GM18870 (cell line): ENCODE results near the gene BCL2.

Experiments
- ATAC-seq: cut with Tn5 transposase; IDR thresholded peaks from one replicate; pipeline ENCODE4 v1.9.1; 2021; ENCODE audit warnings: moderate library complexity; ENCODE audit not compliant: unreplicated experiment

Gene BCL2

DNA sequence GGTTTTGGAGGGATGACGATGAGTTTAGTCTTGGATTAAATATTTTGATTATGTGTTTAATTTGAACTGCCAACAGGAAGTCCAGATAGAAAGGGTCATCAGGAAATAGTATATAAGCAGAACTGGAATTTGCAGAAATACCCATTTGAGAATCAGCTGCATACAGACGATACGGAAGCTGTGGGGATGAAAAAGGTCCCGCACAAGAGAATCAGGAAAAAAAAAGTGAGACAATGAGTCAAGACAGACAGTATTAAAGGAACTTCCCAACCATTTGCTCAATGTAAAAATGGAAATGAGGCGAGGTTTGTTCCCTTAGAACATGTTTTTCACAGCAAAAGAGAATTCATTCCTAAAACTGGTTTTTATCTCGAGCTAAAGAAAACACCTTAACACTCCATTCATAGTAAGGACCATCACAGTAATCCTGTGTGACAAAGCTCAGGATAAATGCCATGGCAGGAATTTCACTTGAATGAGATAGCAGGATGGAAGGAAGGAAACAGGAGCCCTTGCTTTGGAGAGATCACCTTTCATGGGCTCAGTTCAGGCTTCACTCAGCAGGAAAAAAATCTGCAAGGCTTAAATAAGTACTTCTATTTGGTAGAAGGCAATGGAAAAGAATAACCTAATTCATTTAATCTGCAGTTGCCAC is 29.3 kb downstream of the BCL2 start:
- no peak for ATAC-seq

DNA sequence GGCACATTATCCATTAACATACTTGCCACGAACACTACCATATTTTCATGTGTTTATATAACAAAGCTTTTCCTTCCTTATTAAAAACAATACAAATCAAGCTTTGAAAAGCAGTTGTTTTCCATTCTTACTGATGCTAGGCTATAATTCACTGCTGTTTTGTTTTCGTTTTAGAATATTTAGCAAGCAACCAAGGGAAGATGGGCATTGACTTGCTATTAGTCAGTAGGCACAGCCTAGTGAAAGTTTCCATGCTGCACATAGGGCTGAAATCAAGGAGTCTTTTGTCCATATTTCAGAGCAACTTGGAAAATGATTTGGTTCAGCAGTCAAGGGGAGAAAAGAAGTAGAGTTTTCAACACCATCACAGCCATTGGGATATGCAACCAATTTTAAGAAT is 31.3 kb downstream of the BCL2 start:
- no peak for ATAC-seq

DNA sequence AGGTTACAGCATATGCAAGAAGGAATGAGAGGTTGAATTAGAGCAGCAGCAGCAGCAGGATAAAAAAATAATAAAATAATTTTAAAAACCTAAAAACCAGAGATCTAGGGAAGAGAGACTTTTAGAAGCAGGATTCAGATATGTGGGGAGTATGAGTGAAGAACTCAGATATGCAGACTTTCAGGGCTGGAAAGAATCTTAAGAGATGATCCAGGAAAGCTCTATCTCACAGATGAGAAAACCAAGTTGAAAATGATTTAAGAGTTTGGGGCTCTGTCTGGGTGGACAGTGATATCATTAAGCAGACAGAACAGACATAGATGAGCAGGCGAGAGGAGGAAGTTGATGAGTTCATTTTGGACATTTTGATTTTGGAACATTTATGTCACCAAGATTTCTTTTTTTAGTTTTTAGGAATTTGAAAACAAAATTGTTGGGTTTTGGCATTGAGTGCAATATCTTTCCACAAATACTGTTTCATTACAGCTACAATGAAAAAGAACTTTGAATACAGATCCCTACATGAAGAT is 31.8 kb downstream of the BCL2 start:
- no peak for ATAC-seq

DNA sequence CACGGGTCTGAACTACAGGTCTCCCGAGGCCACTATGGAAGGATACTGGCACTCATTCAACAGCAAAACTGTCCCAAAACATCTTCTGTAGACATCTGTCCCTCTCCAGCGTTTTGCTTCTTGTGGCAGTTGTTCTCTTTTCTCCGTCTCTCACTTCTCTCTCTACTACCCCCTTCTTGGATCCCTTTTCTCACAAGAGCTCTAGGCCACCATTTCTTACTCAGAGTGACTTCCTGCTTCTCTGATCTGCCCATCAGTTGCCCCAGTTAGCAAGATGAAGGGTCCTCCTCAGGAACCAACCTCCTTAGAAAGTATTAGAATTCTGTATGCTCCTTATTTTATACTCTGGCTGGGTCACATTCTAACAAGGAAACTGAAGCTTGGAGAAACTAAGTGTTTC is 32.6 kb downstream of the BCL2 start:
- no peak for ATAC-seq

DNA sequence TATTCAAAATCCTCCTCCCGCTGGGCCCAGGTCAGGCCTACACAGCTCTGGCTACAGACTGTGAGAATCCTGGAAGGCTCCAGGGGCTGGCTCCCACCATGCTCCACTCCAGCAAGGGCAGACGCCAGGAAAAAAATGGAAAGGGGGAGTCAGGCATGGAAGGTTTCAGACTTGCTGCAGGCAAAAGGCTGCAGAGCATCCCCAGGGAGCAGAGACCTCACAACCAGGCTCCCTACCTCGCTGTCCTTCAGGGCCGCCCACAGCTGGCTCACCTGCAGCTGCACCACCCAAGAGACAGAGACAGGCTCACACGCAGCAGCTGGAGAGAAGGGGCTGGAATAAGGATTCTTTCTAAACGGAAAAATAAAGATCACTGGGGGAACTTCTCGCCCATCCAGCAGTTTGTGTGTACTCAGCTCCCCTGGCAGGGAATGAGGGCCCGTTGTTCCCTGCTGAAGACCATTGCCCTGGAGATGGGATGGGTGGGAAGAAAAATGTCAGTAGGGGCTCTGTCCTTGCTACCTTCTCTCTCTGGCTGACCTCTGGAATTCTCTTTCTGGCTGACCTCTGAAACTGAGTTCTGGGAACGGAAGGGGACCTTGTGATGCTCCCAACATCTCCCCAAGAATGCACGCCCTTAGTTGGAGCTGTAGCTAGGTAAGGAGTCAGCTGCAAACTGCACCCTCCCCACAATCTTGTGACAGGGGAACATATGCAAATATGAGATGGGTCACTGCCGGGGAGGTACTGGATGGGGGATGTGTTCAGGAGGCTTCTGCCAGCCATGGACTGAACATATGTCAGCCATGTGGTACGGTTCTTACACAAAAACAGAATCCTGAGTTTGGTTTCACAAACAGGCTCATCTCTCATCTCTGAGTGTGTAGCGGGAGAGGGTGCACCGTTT is 34.5 kb downstream of the BCL2 start:
- ATAC-seq = peak; percentile 93

DNA sequence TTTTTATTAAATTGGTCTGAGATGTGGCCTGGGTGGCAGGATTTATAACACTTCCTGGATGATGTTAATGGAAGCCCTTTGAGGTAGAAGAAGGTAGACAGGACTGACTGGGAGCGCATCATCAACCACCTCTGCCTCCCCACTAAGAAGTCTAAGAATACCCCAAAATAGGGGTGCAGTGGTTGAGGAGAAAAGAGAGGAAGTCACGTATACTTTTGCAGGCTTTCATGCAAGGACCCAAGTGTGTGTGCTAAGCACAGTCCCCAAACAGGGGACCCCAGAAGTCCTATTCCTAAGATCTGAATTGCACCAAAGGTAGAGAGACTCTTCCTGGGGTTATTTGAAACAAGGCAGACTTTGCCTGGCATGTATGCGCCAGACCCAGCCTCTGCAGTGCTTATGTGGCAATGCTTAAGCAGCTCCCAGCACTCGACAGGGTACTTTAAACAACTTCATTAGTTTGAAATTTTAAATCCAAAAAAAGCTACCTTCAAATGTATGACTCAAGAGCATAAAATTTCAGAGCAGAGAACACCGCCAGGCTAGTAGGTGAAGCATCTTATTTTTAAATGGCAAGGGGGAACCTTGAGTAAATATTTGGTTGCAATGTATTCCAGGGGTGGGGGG is 35.3 kb downstream of the BCL2 start:
- ATAC-seq = no peak

DNA sequence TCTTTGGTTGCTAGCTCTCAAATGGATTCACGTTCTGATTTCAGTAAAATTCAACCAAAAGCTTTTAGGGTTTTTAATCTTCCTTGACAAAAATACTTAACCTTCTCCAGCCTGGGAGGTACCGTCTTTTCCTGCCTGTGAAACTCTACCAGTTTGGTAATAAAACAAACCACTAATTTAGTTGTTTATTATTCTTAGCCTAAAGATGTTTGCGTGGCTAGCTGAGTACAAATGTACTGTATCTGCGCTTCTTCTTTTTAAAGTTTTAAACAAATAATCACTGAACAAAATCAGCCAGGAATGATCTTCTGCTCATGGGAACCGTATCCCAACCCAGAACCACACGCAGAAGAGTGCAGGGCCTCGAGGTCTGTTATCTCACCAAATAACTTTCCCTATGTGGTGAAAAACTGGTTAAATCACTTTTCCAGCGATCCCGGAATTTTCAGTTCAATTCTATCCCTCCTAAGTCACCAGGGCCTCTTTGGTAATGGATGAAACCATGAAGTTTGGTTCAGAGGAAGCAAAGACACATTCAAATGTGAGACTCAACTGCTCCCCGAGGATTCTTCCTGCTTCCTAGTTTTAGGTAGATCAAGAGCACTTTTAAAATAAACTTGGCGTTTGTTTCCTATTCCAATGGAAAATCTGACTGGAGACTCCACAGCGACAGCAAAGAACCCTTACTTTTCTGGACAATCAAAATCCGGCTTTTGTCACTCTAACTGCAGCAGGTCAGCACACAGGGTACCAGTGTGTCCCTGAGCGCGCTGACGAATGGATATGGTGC is 36.1 kb downstream of the BCL2 start:
- no peak for ATAC-seq

DNA sequence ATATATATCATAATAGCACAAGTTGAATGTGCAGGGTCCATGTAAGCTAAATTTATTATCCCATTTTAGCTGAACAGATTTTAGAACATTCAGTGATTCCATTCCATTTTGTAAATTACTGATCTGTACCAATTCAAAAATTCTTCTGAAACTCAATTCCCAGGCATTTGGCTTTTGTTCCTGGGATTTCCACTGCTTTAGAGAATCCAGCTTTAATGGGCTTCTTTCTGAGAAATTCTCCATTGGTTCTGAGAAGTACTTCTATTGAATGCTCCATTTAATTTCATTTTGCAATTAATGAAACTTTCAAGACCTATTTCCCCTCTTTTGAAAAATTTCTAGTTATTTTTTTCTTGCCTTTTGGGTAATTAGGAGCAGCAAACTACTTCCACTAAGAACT is 36.8 kb downstream of the BCL2 start:
- ATAC-seq = no peak

DNA sequence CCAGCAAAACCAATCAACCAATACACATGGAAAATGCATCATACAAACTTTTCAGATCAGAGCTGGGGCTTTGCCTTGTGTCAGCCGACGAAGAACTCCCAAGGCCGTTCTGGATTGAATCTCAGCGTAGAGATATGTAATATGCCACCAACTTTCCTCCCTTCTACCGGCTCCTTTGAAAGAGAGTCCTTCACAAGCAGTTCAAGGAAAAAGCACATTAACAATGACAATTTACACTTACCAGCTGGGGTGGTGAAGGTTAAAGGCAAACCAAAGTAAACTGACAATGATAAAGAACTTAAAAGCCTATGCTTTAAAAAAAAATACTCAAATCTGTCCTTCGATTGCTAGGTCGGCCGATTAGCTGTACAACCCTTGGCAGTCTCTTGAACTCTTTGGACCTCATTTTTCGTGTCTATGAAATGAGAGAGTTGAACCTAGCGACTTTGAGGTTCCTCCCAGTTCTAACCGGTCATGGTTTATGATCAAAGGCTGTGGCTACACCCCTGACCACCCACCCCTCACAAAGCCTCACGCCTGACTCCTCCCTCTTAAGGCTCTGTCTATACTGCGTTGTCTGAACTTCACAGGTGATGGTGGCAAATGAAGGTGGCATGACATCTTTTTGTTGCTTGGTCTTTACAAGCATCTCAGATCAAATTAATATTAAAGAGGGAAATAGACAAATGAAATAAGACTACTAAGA is 46.2 kb downstream of the BCL2 start:
- ATAC-seq = no peak

DNA sequence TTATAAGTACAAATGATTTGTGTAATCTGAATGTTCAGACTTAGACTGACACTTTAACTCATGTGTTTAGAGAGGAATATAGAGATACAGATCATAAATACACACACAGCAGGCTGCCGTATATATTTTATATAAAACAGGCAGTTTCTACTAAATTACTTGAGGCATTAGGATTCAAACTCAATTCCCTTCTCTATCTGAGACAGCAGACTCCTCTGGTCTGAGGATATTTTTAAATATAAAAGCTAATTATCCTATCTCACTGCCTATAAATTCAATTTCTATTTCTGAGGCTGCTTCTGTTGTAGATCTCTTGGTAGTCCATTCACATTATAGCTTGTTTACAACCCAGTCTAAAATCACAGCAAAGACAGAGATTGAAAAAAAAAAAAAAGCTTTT is 46.9 kb downstream of the BCL2 start:
- no peak for ATAC-seq

DNA sequence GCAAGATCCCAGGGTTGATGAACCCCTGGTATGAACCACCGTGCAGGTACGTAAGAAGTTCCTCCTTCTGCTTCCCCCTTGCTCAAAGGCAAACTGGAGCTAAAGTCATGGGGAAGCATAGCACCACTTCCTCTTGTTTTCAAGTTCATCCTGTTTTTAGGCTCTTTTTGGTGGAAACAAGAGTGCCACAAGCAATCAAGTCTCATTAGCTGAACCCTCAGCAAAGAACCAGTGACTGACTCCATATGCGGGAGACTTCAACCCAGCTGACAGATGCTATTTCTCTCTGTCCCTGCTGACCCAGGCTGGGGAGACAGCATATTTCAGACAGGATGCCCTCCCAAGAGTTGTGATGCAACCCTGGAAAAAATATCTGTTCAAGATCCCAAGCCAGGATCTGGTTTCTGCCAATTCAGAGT is 47.7 kb downstream of the BCL2 start:
- no peak for ATAC-seq

DNA sequence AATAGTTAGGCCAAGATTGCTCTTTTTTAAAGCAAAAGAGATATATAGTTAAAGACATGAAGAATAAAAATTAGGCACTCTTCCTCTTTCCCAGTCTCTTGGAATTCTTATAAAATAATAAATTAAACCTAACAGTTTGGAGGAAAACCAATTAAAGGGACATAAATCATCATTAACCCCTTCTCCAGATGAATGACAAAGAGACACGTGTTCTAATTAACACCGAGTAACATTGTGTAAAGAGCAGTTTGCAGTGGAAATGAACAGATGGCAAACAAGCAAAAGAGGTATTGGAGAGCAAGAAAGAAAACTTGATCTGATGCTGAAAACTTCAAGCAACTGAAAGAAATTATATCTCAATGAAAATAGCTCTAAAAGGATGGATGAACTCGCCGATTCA is 48.4 kb downstream of the BCL2 start:
- no peak for ATAC-seq

DNA sequence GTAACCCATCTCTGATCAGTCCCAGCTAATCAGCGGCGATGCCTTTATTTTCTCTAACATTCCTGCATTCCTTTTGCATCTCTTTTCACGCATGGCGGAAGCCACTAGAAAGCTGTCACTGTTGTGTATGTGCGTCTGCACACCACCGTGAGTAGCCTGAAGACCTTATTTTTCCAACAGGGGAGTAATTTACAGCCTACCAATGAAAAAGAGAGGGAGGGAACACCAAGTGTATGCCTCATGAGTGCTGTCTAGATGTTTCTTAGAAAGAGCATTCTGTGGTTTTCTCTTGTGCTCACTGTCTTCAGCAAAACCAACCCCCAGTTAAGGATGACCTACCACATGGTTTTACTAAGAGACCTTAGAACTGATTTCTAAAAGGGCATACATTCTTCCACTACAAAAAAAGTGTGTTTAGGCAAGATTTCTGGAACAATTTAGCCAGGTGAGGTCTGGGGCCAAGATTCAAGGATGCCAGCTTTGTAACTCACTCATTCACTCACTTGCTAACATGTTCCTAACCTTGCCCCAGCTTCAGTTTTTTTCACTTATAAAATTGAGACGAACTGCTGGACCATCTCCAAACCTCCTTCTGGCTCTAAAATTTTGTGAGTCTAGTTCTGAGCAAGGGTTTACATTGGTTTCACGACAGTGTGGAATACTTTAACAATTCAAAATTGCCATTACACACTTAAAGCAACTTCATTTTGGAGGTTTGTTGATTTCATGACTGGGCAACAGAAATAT is 51.4 kb downstream of the BCL2 start:
- peak; percentile 58 for ATAC-seq

DNA sequence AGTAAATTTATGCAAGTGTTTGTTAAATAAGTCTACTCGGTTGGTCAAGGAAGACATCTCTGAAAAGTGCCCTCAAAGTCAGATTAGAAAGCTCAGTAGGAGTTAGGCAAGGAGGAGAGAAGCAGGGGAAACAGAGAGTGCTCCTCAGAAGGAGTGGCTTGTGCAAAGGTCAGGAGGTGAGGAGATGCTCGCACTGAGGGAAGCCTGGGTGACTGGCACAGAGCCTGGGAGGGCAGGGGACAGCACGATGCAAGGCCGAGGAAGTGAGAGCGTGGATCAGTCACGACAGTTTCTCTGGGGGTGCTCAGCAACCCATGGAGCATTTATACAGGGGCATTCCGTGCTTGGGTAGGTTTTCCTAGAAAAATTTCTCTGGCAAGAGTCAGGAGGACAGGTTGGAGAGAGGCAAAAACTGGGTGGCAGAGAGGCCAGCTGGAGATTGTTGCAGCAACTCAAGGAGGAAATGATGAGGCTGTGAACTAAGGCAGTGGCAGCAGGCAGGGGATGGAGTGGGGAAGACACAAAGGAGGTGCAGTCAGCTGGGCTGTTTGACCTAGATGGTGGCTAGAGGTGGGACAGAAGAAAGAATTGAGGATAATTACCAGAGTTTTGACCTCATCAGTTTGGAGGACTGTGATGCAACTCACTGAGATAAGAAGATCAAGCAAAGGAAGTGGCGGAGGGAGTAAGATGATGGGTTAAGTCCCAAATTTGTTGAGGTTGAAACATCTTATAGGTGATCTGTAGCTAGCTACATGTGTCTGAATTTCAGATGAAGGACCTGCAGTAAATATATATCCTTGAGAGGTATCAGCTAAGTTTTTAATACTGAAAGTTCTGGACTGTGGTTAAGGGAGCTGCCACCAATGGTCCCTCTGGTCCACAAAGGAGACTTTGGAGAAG is 52.4 kb downstream of the BCL2 start:
- ATAC-seq = no peak

DNA sequence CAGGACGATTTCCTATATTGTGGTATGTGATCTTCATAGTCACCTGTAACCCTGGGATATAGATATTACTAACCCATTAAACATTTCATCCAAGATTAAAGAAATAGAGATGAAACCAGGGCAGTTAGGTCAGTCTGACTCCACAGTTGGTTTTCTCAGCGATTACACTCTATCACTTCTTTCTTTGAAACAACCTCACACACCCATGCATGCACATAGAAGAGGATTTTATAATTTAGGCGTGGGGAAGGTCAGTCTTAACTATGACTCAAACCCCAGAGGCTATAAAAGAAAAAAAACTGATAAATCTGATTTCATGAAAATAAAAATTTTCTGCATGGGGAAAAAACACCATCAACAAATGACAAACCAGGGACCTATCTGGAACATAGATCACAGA is 54.2 kb downstream of the BCL2 start:
- ATAC-seq = no peak

DNA sequence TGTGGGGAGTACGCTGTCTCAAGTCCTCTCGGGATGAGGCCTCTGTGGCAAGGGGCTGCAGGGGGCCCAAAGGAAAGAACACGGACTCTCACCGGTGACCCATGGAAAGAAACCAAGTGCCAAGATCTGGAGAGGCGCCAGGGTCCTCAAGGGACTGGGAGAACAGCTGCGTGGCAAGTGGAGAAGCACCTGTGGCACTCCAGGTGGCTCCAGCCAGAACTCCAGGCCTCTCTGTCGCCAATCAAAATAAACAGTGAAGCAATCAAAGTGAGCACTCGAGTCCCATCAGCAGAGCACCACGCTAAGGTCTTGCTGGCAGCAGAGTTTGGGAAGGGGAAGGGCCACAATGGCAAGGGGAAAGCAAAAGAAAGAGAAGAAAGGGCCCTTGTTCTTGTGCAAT is 54.7 kb downstream of the BCL2 start:
- ATAC-seq = no peak

DNA sequence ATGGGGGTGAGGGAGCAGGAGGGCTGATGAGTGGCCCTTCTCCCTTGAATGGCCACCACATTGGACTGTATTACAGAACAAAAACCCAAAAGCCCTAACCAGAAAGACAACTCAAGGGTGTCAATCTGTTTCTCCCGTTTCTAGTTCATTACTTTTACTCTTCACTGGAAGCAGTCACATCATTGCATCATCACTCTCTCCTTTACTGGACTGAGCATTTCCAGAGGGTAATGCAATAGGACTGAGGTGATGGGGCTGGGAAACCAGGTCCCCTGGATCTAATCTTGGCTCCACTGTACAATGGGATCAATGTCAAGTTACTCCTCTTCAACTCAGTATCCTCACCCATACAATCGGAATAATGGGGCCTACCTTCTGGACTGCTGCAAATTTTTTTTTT is 56.1 kb downstream of the BCL2 start:
- no peak for ATAC-seq
